CD4-positive, alpha-beta T cell treated with Interleukin-17A for 4 hours (primary cell): ENCODE measurements around the gene MAP4.

Source experiments
- DNase-seq: peaks from one replicate; pipeline ENCODE4 v3.0.0-alpha.2; 2020; ENCODE audit warnings: mixed read lengths

The MAP4 gene

DNA sequence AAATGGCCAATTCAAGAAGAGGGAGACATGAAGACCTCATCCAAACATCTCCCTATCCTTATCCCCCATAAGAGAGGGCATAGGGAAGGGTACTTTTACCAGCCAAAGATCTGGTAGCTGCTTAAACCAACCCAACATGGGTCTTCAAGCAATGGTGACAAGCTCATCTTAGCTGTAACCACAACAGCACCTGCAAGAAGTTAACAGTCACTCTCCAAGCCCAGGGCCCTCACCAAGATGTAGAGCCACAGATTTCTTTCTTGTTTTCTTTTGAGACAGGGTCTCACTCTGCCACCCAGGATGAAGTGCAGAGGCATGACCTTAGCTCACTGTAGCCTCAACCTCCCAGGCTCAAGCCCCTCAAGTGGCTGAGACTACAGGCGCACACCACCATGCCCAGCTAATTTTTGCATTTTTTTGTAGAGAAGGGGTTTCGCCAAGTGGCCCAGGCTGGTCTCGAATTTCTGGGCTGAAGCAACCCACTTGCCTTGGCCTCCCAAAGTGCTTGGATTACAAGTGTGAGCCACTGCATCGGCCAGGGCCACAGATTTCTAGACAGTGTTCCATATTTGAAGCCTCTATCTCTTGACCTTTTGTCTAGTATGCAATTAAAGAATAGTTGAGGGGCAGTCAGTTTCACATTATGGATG lies 156.1 kb downstream of the MAP4 start:
- no peak for DNase-seq

DNA sequence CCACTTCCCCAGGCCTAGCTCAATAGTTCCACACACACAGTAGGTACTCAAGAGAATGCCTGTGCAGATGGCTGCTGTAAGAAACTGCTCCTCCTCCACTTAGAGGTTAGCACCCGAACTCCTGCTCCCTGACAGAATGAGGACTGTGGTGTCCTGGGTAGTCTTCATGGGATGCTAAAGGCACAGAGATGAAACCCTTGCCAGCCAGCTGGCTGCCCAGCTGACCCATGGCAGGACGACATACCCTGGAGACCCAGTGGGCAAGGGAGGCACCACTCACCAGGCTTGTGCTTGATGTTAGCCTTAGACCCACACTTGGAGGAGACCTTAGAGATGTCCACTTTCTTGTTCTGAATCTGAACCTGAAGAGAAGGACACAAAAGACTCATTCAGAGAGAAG lies 159.1 kb downstream of the MAP4 start:
- DNase-seq = no peak

DNA sequence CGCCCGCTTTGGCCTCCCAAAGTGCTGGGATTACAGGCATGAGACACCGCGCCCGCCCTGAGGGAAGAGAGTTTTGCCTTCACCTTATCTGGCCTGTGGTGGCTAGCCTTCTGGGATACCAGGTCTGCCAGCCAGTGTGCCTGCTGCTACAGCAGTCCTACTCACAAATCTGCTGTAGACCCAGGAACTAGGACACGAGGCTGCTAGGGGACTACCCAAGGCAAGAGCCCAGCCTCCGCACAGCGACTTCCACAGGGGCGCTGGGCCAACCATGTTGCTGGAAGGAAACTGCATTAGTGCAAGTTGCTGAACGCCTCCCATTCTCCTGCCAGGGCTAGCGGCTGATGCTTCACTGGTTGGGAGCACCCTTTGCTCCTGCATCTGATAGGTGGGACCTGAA lies 159.5 kb downstream of the MAP4 start:
- DNase-seq = no peak

DNA sequence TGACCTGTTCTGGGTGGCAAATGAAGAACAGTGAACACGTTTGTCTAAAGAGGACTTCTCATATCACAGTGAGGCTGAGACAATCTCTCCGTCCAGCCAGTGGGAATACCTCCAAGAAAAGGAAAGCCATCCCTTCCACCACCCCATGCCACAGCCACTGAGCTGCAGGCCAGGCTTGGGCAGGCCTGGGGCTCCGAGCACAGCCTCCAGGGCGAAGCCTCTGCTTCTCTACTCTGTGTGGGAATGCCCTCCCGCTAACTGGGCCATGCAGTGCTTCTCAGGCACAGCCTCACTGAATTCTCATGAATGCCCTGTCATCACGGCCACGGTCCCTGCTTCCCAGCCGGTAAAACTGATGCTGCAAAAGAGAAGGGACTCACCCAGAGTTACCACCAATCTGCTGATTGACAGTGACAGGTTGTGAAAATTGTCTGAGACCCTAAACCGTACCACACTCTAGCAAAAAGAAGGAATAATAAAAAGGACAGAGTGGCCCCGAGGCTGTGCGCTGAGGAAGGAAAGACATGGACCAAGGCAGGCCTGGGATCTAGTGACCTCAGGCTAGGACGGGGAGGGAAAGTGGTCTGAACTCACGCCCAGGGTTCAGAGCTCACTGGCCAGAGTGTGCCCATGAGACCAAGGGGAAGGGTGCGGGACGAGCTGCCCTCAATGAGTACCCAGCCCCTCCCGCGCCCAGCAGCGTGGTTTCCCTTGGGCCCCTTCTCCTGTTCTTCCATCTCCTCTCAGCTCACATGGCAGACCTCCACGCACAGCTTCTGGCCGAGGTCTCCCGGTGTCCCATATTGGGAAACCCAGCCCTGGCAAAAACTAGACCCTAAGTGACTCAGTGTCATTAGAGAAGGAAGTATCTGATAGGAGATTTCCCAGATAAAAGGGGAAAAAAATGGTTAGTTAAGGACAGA lies 160.5 kb downstream of the MAP4 start:
- no peak for DNase-seq

DNA sequence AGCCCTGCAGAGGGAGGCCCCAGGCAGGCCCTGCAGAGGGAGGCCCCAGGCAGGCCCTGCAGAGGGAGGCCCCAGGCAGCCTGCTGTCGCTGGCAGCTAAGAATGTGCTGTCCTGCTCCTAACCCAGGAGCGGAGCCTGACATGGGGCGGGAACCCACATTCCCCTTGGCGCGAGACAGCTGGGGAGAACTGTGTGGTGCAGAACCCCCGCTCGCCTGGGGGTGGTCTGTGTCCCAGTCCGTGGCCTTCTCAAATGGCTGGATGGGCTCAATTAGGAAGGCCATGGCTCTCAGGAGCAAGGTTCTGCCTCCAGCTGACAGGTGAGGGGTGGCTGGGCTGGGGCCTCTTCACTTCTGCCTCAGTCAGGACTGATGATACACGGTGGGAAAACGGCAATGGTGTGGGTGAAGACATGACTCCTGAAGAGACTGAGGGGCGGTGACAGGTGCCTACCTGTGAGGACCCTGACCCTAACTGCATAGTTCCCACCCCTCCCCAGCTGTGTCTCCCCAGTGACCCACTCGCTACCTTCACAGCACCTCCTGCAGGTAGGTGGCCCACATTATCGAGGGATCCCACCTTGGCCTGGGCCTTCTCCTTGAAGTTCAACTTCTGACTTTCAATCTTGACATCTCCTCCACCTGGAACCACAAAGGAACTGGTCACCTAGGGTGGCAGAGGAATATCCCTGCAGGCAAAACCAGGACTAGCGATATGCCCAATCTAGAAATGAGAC lies 161.3 kb downstream of the MAP4 start:
- DNase-seq = no peak

DNA sequence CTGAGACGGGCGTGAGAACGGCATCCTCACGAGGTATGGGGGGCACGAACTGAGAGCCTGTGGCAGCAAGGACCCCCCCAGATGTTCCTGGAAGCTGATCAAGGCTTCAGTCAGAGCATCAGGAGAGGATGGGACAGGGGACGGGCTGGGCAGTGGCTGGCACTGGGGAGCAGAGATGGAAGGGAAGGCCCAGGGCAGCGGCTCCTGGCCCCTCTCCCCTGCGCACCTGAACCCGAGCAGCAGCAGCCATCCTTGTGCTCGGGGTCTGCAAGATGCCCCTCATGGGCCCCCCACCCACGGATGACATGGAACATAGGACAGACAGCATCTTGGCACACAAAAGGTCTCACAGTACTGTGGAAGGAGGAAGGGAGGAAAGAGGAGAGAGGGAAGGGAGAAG lies 161.9 kb downstream of the MAP4 start:
- DNase-seq = no peak

DNA sequence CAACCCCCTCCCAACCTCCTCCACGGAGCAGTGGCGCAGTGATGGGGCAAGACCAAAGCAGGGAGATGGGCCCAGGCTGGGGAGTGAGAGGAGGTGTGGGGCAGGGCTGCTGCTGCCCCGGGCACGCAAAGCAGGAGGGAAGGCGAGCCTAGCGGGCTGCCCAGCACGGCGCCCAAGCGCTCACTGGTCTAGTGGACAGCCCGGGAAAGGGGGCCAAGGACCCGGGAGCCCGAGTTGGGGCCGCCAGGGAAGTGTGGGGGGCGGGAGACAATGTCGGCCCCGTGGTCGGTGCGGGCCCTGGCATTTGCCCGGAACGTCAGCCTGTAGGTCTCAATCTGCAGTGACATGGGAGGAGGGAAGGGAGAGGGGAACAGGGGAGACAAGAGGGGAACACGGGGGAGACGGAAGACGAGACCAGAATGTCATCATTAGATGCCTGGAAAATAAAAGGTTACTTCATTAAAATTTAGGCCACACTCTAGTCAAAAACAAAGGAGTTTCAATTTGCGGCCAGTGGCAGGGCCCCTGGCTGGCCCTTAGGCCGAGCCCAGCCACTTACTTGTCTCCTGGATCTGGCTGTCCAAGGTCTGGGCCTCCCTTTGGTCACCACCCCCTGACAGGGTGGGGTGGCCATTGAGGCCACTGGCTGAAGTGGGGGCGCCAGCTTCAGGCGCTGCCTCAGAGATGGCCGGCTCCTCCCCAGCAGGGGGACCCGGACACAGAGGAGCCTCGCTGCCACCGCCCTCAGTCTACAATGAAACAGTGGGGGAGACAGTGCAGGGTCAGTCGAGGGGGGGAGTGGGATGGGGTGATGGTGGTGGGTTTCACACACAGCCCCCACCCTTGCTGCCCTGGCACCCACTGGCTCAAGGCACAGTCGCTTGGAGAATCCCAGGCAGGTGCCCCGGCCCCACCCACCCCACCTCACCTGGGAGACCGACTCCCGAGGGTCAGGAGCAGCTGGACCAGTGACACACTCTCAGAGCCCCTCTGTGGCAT lies 163.3 kb downstream of the MAP4 start:
- no peak for DNase-seq

DNA sequence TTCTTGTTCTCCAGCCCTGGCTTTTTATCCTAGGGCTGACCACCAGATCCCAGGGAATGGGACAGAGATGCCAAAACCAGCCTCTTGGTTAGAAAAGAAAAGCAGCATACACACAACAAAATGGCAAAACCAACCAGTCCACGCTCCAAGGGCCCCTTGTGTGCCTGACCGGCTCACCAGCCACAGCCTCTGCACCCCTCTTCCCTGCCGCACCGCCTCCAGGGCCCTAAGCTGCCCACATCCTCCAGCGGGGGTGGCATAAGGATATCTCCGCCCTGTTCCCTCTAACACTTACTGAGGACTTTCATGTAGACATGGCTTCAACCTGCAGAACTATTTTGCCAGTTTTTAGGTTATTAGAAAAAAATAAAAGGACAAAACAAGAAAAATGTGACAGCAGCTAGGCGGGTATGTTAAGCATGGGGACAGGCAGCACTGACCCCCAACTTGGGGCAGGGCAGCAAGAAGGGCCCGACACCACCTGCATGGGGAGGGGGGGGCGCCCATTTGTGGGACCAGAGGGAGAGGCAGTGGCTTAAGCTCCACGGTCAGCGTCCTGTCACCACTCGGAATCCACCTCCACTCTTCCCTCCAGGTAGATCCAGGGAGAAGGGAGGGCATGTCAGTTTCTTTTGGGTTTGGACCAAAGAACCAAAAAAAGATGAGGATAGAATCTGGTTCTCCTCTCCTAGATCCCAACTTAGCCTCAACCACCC lies 164.2 kb downstream of the MAP4 start:
- DNase-seq = no peak

DNA sequence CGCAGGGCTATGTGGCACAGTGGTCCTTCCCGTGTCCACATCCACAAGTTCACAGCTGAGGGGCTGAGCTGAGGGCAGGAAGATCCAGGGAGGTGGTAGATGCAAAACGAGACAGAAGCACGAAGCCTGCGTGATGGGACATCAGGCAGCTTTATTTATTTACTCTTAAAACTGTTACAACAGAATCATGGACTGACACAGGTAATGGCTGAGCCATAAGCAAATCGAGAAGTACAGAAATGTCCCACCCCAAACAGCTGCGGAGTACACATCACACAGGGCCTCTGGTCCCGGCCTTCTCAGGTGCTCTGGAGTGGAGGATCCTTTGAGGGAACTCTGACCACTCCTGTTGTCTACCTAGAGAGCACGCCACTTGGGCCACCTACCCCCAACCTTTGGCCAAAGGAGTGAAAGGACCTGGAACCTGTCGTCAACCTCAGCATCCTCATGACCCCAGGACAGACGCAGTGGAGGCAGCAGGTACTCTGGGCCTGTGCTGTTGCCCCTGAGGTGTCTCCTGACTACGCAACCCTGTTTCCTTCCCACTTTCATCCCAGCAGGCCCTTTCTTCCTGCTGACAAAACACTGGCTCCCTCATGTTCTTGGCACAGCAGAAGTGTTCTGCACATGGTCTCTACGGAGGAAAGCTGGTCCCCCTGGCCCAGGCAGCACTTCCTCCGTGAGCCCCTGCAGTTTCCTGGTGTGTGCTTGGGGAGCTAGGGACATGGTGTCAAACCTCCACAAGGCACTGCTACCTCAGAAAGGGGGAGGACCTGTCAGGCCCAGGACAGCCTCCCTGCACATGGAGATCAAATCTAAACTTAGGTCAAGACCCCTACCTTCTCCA lies 165.4 kb downstream of the MAP4 start:
- no peak for DNase-seq

DNA sequence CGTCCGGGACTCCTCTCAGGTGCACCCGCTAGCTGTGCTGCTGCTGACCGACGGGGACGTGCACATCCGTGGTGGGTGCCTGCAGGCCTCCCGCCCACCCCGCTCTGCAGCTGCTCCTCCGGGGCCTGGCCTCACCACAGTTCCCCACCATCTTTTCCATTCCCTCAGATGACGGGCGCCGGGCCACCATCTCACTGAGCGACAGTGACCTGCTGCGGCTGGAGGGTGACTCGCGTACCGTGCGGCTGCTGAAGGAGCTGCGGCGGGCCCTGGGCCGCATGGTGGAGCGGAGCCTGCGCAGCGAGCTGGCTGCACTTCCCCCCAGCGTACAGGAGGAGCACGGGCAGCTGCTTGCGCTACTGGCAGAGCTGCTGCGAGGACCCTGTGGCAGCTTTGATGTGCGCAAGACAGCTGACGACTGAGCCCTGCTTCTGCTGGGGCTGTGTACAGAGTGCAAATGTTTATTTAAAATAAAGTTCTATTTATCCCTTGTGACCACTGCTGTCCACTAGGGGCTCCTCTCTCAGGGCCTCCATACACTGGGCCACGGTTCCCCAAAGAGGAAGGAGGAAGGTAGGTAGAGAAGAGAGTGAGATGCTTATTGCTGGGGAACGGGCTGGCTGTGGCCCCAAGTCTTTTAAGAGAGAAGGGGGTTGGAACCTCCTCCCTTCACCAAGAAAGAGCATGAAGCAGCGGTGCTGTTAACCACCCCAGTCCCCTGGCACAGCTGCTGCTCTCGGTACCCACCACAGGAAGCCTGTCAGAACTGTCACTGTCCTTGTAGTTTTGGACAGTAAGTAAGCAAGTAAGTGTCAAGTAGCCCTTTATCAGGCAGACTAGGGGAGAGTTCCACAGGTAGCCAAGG lies 166.3 kb downstream of the MAP4 start:
- DNase-seq = no peak

DNA sequence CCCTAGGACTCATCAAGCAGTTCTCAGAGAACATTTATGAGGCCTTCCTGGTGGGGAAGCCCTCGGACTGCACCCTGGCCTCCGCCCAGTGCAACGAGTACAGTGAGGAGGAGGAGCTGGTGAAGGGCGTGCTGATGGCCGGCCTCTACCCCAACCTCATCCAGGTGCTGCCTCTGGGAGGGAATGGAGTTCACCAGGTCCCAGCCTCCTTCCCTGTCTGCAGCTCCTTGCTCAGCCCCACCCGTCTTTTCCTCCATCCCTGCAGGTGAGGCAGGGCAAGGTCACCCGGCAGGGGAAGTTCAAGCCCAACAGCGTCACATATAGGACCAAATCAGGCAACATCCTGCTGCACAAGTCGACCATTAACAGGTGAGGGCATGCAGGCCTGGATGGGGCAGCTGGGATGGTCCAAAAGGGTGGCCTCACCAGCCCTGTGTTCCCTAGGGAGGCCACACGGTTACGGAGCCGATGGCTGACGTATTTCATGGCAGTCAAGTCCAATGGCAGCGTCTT lies 167.0 kb downstream of the MAP4 start:
- DNase-seq = no peak

DNA sequence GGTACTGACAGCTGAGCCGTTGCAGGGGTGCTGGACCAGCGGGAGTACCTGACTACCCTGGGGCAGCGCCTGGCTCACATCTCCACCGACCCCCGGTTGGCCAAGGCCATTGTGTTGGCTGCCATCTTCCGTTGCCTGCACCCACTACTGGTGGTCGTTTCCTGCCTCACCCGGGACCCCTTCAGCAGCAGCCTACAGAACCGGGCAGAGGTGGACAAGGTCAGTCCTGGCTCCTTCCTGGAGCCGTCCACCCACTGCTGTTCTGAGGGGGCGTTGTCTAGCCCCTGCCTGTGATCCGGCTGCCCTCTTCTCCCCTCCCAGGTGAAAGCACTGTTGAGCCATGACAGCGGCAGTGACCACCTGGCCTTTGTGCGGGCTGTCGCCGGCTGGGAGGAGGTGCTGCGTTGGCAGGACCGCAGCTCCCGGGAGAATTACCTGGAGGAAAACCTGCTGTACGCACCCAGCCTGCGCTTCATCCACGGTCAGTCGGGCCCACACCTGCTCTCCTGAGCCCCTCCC lies 167.6 kb downstream of the MAP4 start:
- DNase-seq = no peak

DNA sequence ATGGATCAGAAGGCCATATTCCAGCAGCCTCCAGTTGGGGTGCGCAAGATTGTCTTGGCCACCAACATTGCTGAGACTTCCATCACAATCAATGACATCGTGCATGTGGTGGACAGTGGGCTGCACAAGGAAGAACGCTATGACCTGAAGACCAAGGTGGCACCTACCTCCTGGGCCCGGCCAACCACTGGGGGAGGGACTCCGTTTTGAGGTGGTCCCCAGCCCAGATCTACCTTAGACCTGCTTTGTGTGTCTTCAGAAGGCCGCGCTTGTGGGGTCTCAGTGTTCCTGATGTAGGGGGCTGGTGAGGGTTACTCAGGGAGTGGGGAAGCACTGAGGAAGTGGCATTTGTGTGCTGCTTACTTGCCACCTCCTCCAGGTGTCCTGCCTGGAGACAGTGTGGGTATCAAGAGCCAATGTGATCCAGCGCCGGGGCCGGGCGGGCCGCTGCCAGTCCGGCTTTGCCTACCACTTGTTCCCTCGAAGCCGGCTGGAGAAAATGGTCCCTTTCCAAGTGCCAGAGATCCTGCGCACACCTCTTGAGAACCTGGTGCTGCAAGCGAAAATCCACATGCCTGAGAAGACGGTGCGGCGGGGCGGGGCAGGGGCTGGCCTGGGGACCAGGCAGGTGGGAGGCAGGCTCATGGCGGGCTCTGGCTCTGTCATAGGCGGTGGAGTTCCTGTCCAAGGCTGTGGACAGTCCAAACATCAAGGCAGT lies 168.3 kb downstream of the MAP4 start:
- no peak for DNase-seq

DNA sequence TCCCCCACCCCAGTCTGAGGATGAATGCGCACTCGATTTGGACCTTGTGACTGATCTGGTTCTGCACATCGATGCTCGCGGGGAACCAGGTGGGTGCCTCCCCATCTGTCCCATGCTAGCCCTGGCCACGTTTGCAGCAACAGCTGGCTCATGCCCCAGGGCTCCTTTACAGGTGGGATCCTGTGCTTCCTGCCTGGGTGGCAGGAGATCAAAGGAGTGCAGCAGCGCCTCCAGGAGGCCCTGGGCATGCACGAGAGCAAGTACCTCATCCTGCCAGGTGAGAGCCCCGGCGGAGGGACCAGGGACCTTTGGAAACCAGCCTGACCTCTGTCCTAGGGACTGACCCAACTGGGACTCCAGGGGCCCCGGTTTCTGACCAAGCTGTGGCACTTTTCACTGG lies 169.0 kb downstream of the MAP4 start:
- DNase-seq = no peak

DNA sequence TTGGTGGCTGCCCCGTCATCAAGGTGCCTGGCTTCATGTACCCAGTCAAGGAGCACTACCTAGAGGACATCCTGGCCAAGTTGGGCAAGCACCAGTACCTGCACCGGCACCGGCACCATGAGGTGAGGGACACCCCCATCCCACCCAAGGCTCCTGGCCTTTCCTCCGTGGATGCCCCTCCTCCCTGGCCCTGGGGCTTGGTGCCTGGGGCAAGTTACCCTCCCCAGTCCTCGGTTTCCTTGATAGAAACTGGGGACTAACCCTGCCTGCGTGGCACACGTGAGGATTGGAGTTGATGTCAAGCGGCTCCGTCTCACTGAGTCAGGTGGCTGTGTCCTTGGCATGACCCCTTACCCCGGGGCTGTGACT lies 169.4 kb downstream of the MAP4 start:
- DNase-seq = no peak

DNA sequence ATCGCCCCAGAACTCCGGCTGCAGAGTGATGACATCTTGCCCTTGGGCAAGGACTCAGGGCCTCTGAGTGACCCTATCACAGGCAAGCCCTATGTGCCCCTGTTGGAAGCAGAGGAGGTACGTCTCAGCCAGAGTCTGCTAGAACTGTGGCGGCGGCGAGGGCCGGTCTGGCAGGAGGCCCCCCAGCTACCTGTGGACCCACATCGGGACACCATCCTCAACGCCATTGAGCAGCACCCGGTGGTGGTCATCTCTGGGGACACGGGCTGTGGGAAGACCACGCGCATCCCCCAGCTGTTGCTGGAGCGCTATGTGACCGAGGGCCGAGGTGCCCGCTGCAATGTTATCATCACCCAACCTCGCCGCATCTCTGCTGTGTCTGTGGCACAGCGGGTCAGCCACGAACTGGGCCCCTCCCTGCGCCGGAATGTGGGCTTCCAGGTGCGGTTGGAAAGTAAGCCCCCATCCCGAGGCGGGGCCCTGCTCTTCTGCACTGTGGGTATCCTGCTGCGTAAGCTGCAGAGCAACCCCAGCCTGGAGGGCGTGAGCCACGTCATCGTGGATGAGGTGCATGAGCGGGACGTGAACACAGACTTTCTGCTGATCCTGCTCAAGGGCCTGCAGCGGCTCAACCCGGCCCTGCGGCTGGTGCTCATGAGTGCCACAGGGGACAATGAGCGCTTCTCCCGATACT lies 169.9 kb downstream of the MAP4 start:
- DNase-seq = no peak

DNA sequence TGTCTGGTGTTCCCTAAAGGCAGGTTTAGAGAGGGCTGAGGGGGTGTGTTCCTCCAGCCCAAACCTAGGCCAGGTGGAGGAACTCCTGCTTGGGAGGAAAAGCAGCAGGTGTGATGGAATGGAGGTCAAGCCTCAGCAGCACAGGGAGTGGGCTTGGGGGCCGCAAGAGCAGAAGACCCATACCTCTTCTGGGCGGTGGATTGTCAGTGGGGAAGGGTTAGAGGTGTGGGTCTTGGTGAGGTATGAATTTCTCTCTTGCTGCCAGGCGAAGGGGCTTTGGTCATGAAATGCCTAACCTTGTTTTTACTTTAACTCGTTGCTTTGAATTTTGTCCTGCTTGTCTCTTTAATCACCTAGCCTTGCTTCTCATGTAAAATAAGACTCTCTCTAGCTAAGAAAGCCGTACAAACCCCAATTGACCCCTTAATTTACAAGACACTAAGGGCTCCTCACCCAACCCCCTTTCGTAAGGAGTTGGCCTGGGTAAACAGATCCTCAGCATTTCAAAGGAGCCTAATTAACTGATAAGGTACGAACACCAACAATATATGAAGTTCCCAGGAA lies 174.3 kb downstream of the MAP4 start:
- DNase-seq = no peak

DNA sequence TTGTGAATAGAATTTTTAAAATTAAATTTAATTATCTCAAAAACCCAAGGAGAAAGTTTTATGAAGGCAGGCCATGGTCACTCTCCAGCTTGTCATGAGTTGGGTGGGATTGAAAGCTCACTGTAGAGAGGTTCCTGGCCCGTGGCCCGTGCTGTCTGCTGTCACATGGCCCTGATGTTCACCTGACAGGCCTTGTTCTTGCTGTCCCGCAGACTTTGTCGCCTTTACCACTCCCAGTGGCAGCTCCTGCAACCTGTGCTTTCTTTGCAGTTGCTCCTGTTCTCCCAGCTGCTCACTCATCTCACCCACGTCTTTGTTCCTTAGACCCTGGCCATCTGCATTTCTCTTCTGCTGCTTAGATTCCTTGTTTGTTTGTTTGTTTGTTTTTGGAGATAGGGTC lies 177.7 kb downstream of the MAP4 start:
- DNase-seq = no peak
